Adrenal gland (tissue), 19 donors: ENCODE data around the gene TMEM252. TPM values are rescaled to one million over a fixed set of nuclear protein-coding genes. Genes with fewer than 3 reads are reported as not detected.

Experiments used
- DNase-seq, 7 donors: peaks; one replicate each; pipeline ENCODE4 v3.0.0-alpha.2; 2019 to 2020
- H3K27ac ChIP-seq, 5 donors: fragments of 200-600 bp; sonication (generic) in 4 of 5; 1 replicate in 3 of 5; 2 replicates in 2 of 5; pipeline versions ENCODE4 v1.5.1 to v1.8.0; 2016 to 2020; ENCODE audit warnings: mild to moderate bottlenecking in 1 of 5
- H3K27me3 ChIP-seq: fragments of 200-600 bp; 2 replicates; pipeline ENCODE4 v1.8.0; 2021
- H3K36me3 ChIP-seq, 2 donors: fragments of 200-600 bp; replicated peaks in 1 of 2; 1 replicate in 1 of 2; 2 replicates in 1 of 2; pipeline versions ENCODE4 v1.5.1 to v1.8.0; 2018 to 2022
- H3K4me1 ChIP-seq, 2 donors: fragments of 200-600 bp; replicated peaks in 1 of 2; 1 replicate in 1 of 2; 2 replicates in 1 of 2; pipeline versions ENCODE4 v1.5.1 to v1.8.0; 2018 to 2021
- H3K4me3 ChIP-seq, 4 donors: fragments of 200-600 bp; sonication (generic) in 3 of 4; one replicate each; pipeline ENCODE4 v1.5.1; 2016 to 2018
- H3K9me3 ChIP-seq, 3 donors: fragments of 200-600 bp; sonication (generic) in 1 of 3; replicated peaks in 1 of 3; 1 replicate in 2 of 3; 2 replicates in 1 of 3; pipeline versions ENCODE4 v1.5.1 to v1.8.0; 2016 to 2021
- POLR2A ChIP-seq, 2 donors: fragments of 450-650 bp; IDR thresholded peaks; one replicate each; pipeline ENCODE4 v1.6.1; 2017; ENCODE audit warnings: antibody characterized with exemption in 2 of 2, mild to moderate bottlenecking in 2 of 2, moderate library complexity in 1 of 2
- WGBS, 4 donors: extraction: QIAGEN DNeasy Blood & Tissue Kit in 2 of 4; methylation state at CpG; one replicate each; pipeline versions ENCODE4 v1.1.5 to v1.1.7; 2013 to 2017; 5-methylcytosine and 5-hydroxymethylcytosine counted together
- intact Hi-C, 2 donors: fragments of 100-400 bp; cut with DNase I; formaldehyde crosslinking; loops; one replicate each; pipeline versions ENCODE4 v1.14.1 to v1.15.0; 2022 to 2023
- long read RNA-seq, 10 donors: library from polyadenylated mRNA in 3 of 10; unstranded in 2 of 10; stranded (forward) in 1 of 10; transcript quantifications; one replicate each; pipeline ENCODE4 v2.0.0 and lab custom pipeline, GENCODE V29; 2021 to 2026
- polyA plus RNA-seq, 3 donors: library from polyadenylated mRNA; stranded (reverse); fragments of 200-250 nt in 2 of 3; fragments of 350-450 nt in 1 of 3; fragmentation: Illumina TruSeq in 1 of 3; extraction: RNeasy Lipid Tissue Mini Kit (QIAGEN cat#74804) in 1 of 3; gene quantifications; one replicate each; pipeline ENCODE4 v1.2.3, GENCODE V29; 2013 to 2014
- total RNA-seq, 9 donors: library from RNA; depleted of rRNA in 4 of 9; stranded (reverse); fragments of >200 nt in 4 of 9; fragments of 120-200 nt in 1 of 9; fragmentation: NEBNext Ultra II Directional in 1 of 9; extraction: Animal tissue kit (Norgen Biotek cat#: 25700) in 1 of 9; gene quantifications; one replicate each; pipeline versions ENCODE4 v1.1.0 to v1.2.4, GENCODE V29; 2013 to 2023
- TF ChIP-seq, protein P1 (sequence below), 6 experiments: fragments of 450-650 bp in 4 of 6; fragments of 200-600 bp in 2 of 6; sonication (generic) in 1 of 6; IDR thresholded peaks; 1 replicate in 5 of 6; 2 replicates in 1 of 6; pipeline versions ENCODE4 v1.5.1 to v1.8.0; 2016 to 2021; ENCODE audit warnings: antibody characterized with exemption in 6 of 6, mild to moderate bottlenecking in 2 of 6, moderate library complexity in 1 of 6
- donor health status: healthy with polysubstance abuse.
- donor health status: Bipolar disorder and iron deficiency.
- donor health status: DM: yes; HTN: yes; CAD: no.
- donor health status: DM: no; HTN: no; CAD: no.
- donor health status: DM: no; HTN: no; CAD: no.
- donor health status: DM: yes; HTN: yes; CAD: no.

The TMEM252 gene, protein sequence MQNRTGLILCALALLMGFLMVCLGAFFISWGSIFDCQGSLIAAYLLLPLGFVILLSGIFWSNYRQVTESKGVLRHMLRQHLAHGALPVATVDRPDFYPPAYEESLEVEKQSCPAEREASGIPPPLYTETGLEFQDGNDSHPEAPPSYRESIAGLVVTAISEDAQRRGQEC
- total RNA-seq (not detected), polyA plus RNA-seq (not detected)
- long read RNA-seq, donor 1 = 0 reads
- long read RNA-seq, donor 2 = 0 reads
- long read RNA-seq, donor 3 = 0 reads
- long read RNA-seq, donor 4 = 0 reads
- long read RNA-seq, donor 5 = 0 reads
- long read RNA-seq, donor 6 = 0 reads
- long read RNA-seq, donor 7 = 0 reads
- long read RNA-seq, donor 8 = 0 reads
- long read RNA-seq, donor 9 = 0 reads
- long read RNA-seq, donor 10 = 0 reads

DNA sequence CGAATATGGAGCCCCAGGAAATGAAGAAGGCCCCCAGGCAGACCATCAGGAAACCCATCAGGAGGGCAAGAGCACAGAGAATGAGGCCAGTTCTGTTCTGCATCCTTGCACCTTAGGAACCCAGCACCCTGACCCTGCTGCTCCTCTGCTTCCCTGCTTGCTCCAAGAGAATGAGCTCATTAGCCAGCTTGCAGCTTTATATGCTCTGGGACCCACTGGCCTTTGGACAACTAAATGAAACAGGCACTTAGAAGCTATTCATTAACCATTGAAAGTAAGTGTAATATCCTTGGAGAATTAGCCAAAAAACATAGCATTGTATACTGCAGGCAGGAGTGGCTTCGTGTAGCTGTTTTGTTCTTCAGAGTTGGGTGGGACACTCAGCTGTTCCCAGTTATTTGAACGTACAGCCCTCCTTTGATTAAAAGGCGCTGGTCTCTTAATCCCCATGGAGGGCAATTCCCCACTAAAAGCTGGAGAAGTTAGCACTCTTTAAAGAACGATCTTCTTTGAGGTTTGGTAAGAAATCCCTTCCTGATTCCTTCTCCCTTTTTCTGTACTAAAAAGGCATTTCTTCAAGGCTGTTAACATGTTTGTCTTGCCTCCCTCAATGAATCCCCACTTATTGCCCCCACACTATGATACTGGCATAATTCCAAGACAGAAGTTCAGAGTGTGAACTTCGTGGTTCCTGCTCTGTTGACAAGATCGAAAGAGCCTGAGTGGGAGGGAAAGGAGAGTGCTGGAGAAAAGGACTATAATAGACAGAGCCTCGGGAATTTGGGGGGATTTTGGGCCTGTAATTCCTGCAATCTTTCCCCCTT, at the start of gene TMEM252:
Gene TMEM252 (minus strand): TSS at position 172 of the 824 bp plus-strand sequence. CDS start 69 bp downstream, at position 103.
- no peaks in the 10 kb centered on the region for H3K4me1 ChIP-seq
- H3K4me3 ChIP-seq = no peak within 1 kb of the TSS
- no peaks in the 10 kb centered on the region for H3K36me3 ChIP-seq
- no peaks in the 10 kb centered on the region for H3K27me3 ChIP-seq
- DNase-seq = no peak
- no peak within 1 kb of the TSS for H3K27ac ChIP-seq
- intact Hi-C loops = no loop called here
- H3K9me3 ChIP-seq = no peaks in the 10 kb centered on the region
- WGBS, 4 donors = 54 to 59% (median 55%) methylated on average over 8 of the region's 8 CpGs
- TF ChIP-seq, protein P1, sequence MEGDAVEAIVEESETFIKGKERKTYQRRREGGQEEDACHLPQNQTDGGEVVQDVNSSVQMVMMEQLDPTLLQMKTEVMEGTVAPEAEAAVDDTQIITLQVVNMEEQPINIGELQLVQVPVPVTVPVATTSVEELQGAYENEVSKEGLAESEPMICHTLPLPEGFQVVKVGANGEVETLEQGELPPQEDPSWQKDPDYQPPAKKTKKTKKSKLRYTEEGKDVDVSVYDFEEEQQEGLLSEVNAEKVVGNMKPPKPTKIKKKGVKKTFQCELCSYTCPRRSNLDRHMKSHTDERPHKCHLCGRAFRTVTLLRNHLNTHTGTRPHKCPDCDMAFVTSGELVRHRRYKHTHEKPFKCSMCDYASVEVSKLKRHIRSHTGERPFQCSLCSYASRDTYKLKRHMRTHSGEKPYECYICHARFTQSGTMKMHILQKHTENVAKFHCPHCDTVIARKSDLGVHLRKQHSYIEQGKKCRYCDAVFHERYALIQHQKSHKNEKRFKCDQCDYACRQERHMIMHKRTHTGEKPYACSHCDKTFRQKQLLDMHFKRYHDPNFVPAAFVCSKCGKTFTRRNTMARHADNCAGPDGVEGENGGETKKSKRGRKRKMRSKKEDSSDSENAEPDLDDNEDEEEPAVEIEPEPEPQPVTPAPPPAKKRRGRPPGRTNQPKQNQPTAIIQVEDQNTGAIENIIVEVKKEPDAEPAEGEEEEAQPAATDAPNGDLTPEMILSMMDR (IDR thresholded peaks at IDR 0.05) = no peak
- TF ChIP-seq POLR2A (IDR thresholded peaks at IDR 0.05) = no peak

DNA sequence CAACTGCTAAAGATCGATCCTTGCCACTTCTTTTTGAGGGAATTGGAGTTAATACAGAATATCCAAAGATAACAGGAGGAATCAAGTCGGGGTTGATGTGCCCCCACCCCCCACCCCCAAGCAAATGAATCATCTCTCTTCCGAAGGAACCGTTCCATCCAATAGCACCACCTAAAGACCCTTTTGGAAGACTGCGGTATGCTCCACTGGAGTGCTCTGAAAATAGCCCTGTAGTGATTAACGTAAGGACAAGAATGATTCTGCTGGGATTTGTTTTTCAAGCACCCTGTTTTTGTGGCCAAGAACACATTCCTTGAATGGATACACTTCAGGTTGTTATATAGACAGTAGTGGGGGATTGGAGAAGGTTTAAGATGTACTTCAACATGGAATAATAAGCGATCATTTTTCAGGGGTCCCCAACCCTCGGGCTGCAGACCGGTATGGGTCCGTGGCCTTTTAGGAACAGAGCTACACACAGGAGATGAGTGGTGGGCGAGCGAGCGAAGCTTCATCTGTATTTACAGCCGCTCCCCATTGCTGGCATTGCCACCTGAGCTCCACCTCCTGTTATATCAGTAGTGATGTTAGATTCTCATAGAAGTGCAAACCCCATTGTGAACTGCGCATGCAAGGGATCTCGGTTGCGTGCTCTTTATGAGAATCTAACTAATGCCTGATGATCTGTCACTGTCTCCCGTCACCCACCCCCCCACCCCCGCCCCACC, 44.5 kb upstream of the TMEM252 start:
- Histone ChIP-seq H3K9me3 (no peaks in the 10 kb centered on the region), H3K27me3 (no peaks in the 10 kb centered on the region), H3K27ac (no peak overlapping the region), H3K4me3 (no peak overlapping the region), H3K4me1 (no peaks in the 10 kb centered on the region), H3K36me3 (no peaks in the 10 kb centered on the region)
- no peak for DNase-seq
- WGBS, 4 donors = 65 to 77% (median 72%) methylated on average over 19 of the region's 19 CpGs
- intact Hi-C loops = loop anchor here in 1 of 2 donors (10.0 kb wide), 2 partner anchors 120 to 440 kb away; partner anchors contain the start of gene PIP5K1B
- TF ChIP-seq, protein P1 (IDR thresholded peaks at IDR 0.05) = no peak
- TF ChIP-seq POLR2A (IDR thresholded peaks at IDR 0.05) = no peak

DNA sequence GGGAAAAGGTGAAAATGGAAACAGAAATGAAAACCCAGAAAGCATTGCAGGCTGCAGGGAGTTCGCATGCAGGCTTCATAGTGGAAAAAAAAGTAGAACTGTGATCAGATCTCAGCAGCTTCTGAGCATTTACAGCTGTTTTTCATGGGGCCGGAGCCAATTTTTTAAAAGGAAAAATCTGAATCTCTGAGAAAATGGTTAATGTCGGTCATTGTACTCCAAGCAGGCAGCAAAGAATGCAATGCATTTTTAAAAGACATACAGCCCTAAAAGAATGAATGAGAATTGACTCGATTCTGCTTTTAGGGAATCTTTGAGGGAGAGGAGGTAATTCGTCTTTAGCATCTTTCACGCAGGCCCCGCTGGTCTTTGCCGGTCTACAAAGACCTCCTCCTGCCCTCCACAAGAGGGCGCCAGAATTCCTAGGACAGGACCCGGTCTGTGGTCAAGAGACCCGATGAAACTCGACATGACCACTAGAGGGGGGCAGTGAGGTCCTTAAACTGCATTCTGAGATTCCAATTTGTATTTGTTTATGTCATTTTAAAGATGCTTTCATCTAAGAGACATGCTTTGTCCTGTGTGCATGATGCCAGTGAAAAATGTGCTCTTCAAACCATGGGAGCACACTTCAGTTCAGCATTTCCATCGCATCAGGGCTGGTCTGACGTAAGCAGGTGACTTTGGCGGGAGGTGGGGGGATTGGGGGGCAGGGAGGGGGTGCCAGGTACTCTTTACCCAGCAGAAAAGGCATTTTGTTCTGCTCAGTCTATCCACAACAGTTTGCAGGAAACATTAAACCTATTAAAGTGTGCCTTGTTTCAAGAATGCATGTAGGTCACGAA, 43.7 kb upstream of the TMEM252 start:
- Histone ChIP-seq H3K27me3 (no peaks in the 10 kb centered on the region), H3K4me3 (no peak overlapping the region), H3K9me3 (no peaks in the 10 kb centered on the region), H3K27ac (no peak overlapping the region), H3K4me1 (no peaks in the 10 kb centered on the region), H3K36me3 (no peaks in the 10 kb centered on the region)
- DNase-seq = peak; percentile 88 to 95 (median 92)
- 19 to 25% (median 21%) methylated on average over 16 of the region's 16 CpGs for WGBS, 4 donors
- intact Hi-C loops = loop anchor here in 1 of 2 donors (10.0 kb wide), 2 partner anchors 120 to 440 kb away; partner anchors contain the start of gene PIP5K1B
- no peak for TF ChIP-seq POLR2A (IDR thresholded peaks at IDR 0.05)
- TF ChIP-seq, protein P1 (IDR thresholded peaks at IDR 0.05) = peak; percentile 98 to 99 (median 99)
